ENCODE results near the gene CCDC38. TPM values are rescaled to one million over a fixed set of nuclear protein-coding genes. Genes with fewer than 3 reads are reported as not detected.

Gene CCDC38
- total RNA-seq, 1 donor from 2014 or later: 0.13 TPM

DNA sequence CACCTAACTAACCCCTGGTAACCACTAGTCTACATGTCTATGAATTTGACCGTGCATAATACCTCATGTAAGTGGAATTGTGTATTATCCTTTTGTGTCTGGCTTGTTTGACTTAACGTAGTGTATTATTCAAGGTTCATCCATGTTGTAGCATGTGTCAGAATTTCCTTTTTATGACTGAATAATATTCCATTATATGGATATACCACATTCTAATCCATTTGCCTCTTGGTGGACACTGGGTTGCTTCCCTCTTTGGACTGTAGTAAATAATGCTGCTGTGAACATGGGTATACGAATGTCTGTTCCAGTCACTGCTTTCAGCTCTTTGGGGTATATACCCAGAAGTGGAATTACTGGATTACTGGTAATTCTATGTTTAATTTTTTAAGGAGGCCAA is 80.4 kb downstream of the CCDC38 start:
- Mint-ChIP-seq H3K27me3 (ENCODE audit: low read depth) (no peaks in the 10 kb centered on the region), H3K27ac (no peak overlapping the region), H3K4me3 (no peak overlapping the region), H3K4me1 (peaks cover 5% of the 10 kb centered on the region), H3K9me3 (peaks cover 12% of the 10 kb centered on the region), H3K36me3 (peaks cover 39% of the 10 kb centered on the region)
- TF ChIP-seq, protein P1, sequence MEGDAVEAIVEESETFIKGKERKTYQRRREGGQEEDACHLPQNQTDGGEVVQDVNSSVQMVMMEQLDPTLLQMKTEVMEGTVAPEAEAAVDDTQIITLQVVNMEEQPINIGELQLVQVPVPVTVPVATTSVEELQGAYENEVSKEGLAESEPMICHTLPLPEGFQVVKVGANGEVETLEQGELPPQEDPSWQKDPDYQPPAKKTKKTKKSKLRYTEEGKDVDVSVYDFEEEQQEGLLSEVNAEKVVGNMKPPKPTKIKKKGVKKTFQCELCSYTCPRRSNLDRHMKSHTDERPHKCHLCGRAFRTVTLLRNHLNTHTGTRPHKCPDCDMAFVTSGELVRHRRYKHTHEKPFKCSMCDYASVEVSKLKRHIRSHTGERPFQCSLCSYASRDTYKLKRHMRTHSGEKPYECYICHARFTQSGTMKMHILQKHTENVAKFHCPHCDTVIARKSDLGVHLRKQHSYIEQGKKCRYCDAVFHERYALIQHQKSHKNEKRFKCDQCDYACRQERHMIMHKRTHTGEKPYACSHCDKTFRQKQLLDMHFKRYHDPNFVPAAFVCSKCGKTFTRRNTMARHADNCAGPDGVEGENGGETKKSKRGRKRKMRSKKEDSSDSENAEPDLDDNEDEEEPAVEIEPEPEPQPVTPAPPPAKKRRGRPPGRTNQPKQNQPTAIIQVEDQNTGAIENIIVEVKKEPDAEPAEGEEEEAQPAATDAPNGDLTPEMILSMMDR (IDR thresholded peaks at IDR 0.05; ENCODE audit: unreplicated experiment): no peak
- DNase-seq (ENCODE audit: low spot score in 2 of 2, unreplicated experiment in 2 of 2): no peak

DNA sequence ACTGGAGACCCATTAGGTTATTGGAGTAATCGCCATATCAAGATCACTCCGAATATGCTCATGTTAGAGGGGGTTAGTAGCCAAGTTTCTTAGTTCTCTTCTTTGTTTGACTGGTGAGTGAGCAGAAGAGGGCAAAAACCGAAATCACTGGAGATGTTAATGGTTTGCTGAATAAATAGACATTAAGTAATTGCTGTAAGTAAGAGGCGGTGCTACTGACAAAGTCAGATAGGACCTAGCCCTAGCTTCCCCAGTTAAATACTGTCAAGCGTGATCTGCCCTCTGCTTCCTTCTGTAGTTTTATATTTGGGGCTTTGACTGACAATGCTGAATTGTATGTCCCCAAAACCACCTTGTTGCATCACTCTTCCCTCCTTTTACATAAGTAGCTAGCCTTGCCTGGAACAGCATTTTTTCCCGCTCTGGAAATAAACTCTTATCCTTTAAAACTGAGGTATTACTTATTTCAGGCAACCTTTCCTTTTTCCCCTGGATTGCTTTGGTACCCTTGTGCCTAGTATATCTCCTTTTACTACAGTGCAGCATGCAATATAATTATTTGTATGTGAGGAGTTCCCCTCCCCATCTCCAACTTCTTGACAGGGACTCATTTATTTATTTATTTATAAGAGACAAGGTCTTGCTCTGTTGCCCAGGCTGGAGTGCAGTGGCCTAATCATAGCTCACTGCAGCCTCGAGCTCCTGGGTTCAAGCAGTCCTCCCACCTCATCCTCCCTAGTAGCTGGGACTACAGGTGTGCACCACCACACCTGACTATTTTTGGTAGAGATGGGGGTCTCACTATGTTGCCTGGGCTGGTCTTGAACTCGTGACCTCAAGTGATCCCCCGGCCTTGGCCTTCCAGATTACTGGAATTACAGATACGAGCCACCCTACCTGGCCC is 82.2 kb downstream of the CCDC38 start:
- Mint-ChIP-seq H3K4me3 (no peak overlapping the region), H3K36me3 (peaks cover 33% of the 10 kb centered on the region), H3K27me3 (ENCODE audit: low read depth) (no peaks in the 10 kb centered on the region), H3K27ac (no peak overlapping the region), H3K9me3 (peaks cover 12% of the 10 kb centered on the region), H3K4me1 (peaks cover 5% of the 10 kb centered on the region)
- no peak for DNase-seq (ENCODE audit: low spot score in 2 of 2, unreplicated experiment in 2 of 2)
- TF ChIP-seq, protein P1 (IDR thresholded peaks at IDR 0.05; ENCODE audit: unreplicated experiment): no peak

DNA sequence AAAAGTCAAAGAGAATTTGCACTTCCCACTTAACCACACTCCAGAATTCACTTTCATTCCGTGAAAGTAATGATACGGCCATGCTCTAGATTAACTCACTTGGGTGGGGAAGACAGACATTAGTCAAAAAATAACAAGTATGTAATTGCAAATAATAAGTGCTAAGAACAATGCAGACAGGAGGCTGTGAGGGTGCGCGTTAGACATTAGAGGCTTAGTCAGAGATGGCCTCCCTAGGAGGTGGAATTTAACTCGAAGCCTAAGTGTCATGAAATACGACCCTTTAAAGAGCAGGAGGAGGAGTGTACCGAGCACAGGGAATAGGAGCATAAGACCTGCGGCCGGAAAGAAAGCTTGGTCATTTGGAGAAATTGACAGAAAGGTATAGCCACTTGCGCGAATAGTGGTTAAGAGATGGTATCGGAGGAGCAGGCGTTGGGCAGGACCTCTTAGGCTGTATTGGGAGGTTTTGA is 83.0 kb downstream of the CCDC38 start:
- Mint-ChIP-seq H3K36me3 (peaks cover 33% of the 10 kb centered on the region), H3K9me3 (peaks cover 12% of the 10 kb centered on the region), H3K27me3 (ENCODE audit: low read depth) (peaks cover 1% of the 10 kb centered on the region), H3K4me1 (peaks cover 5% of the 10 kb centered on the region), H3K4me3 (no peak overlapping the region), H3K27ac (no peak overlapping the region)
- TF ChIP-seq, protein P1 (IDR thresholded peaks at IDR 0.05; ENCODE audit: unreplicated experiment): no peak
- DNase-seq (ENCODE audit: low spot score in 2 of 2, unreplicated experiment in 2 of 2): no peak

DNA sequence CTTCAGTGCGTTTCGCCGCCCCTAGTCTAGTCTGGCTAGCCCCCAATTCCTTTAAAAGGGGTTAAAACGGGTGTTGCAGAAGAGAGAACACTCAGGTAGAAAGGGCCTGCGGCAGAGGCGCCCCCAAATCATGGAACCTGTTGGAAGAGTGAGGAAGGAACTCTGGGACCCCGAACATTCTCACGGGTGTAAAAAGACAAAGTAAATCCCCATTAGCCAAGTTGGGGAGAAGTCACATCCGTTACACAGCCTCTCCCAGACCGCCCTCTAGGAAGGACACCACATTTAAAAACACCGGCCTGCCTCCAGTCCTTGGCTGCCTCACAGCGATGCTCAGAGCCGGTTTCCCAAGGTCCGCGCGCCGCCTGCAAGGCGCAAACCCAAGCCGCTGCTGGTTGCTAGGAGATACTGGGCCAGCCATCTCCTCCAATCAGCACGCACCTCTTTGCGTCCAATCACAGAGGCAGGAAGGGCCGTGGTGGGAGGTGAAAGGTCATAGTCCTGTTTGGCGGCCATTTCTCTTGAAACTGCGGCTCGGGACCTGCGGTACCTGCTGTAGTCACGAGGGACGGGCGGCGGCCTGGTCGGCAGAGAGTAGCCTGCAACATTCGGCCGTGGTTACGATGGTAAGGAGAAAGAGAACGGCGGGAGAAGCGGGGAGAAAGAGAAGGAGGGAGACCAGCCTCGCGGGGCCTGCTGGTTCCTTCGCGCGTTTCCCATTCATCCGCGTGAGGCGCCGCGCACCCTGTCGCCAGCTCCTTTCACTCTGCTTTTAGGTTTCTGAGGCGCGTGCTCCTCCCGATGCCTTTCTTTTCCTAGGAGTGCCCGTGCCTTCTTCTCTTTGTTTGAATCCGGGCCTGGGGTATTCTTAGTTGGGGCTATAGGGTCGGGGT is 83.7 kb downstream of the CCDC38 start, which contains the start of gene SNRPF:
SNRPF (plus strand) TSS at position 502 of the 893 bp plus-strand sequence; CDS start at position 624, 122 bp downstream.
- Mint-ChIP-seq H3K27me3 (ENCODE audit: low read depth) (peaks cover 1% of the 10 kb centered on the region), H3K27ac (no peak within 1 kb of the TSS), H3K4me1 (peaks cover 5% of the 10 kb centered on the region), H3K9me3 (peaks cover 12% of the 10 kb centered on the region), H3K36me3 (peaks cover 29% of the 10 kb centered on the region), H3K4me3 (no peak within 1 kb of the TSS)
- DNase-seq (ENCODE audit: low spot score in 2 of 2, unreplicated experiment in 2 of 2): peak; percentile 86 to 93
- TF ChIP-seq, protein P1 (IDR thresholded peaks at IDR 0.05; ENCODE audit: unreplicated experiment): no peak

DNA sequence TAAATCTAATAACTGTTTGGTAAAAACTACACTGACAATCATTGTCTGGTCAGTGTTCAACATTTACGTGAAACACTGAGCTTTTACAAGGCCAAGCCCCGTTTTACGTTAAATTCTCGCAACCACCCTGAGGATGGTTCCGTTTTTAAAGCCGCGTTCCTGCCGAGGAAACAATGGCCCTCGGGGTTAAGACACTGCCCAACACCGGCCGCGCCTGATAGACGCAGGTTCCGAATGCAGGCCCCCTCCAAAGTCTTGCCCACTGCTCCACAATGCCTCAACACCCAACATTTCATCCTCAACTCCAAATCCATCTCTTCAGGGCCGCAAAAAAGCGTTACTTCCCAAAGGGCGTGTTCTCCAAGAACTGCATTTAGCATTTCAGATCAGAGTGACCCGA is 84.6 kb downstream of the CCDC38 start:
- Mint-ChIP-seq H3K27me3 (ENCODE audit: low read depth) (peaks cover 1% of the 10 kb centered on the region), H3K9me3 (peaks cover 9% of the 10 kb centered on the region), H3K4me3 (no peak overlapping the region), H3K27ac (no peak overlapping the region), H3K36me3 (peaks cover 21% of the 10 kb centered on the region), H3K4me1 (peaks cover 5% of the 10 kb centered on the region)
- no peak for DNase-seq (ENCODE audit: low spot score in 2 of 2, unreplicated experiment in 2 of 2)
- TF ChIP-seq, protein P1 (IDR thresholded peaks at IDR 0.05; ENCODE audit: unreplicated experiment): no peak
